GM18508 (cell line): ENCODE measurements around the gene ACTL7A.
"Not testable (repeated sequence)": the region's sequence is repeated elsewhere in the genome, so short reads cannot be mapped to it uniquely, and the experiment has no call there.

Experiments used
- ATAC-seq: cut with Tn5 transposase; IDR thresholded peaks from one replicate; pipeline ENCODE4 v1.9.1; 2021; ENCODE audit warnings: moderate number of reproducible peaks; ENCODE audit not compliant: insufficient read depth, unreplicated experiment

The ACTL7A gene

DNA sequence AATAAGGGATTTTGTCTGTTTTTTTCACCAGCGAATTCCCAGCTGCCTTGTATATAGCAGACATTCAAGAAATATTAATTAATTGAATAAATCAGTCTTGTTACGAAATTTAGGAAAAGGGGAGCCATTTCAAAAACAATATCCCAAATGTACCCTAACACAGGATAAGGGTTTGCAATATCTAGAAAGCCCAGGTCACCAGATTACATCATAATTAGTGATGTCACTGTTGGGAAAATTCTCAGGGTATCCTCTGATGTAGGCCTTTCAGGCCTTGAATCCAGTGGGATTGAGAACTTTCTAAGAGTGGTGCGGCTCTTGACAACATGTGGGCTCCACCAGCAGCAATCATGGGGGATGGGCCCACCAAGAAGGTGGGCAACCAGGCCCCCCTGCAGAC lies at the start of gene ACTL7A:
Gene ACTL7A, plus strand, starts transcription at position 270 of the 400 bp plus-strand sequence. Its CDS starts 57 bp downstream, at position 327.
- no peak for ATAC-seq

GRCh38 chr9:108812396-108813025 lies 49.6 kb upstream of the ACTL7A start:
- ATAC-seq = no peak

DNA sequence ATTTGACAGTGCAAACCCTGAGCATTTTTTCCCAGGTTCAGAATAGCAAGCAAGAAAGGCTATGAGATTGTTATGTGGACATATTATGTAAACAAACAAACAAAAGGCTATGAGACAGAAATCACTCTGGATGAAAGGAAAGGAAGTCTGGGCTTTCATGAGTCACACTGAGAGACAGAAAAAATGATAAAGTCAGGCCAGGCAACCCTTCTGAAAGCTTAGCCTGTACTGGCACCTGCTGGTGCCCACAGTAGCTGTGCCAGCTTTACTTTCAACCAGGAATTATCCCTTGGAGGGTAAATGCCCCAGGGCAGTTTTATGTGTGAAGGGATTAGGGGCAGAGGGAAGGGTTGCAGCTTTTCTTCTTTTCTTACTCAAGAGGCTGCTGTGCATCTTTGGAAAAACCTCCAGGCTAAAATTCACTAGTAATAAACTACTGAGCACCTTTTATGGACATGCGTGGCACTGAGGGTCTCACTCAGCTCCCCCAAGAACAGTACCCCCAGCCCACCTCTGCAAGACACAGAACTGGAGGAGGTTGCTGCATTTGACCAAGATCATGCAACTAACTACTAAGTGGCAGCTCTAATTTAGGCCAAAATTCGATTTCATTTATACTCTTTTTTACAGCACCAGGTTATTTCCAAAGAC lies 48.0 kb upstream of the ACTL7A start:
- no peak for ATAC-seq

- ATAC-seq = no peak
Measured at GRCh38 chr9:108815156-108815555, 46.9 kb upstream of the ACTL7A start.

GRCh38 chr9:108816037-108816436 lies 46.0 kb upstream of the ACTL7A start:
- no peak for ATAC-seq

GRCh38 chr9:108823829-108824228 lies 38.2 kb upstream of the ACTL7A start:
- no peak for ATAC-seq

- ATAC-seq = no peak
Measured at GRCh38 chr9:108830272-108830671, 31.8 kb upstream of the ACTL7A start.

DNA sequence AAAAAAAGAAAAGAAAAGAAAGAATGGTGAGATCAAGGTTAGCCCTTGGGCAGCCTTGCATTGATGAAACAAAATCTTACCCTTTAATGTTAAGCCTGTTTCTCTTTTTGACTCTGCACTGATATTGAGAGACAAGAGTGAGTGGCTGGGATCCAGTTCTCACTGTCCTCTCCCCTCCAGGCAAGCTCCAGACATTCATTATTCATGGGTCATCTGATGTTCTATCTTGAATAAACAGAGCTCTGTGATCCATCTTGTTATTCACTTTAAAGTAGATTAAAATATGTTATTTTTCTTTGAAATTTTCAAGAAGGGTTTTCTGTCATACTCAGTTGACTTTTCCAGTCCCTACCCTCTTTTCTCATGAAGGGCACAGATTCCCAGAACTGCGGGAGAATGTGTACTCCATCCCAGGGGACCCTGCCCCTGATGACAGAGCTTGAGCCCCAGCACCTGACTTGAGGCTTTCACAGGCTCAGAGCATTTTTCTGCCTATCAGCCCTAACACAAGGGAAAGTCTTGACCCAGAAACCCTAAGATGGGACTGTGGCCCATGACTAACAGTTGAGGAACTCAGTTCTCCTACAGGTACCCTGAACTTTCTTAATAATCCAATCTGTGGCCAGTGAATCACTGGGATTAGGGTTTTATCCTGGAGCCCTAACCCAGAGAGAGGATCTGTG lies 30.4 kb upstream of the ACTL7A start:
- no peak for ATAC-seq

DNA sequence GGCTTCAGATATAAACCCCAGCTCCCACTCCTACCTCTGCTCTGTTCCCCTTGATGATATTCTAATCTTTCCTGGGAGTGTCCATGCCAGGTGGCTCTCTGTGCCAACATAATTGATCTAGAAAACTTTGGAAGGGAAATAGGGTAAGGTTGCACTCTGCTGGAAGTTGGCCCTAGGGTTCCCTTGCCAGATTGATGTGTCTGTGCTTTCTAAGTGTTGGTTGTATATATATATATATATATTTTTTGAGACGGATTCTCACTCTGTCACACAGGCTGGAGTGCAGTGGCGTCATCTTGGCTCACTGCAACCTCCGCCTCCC lies 29.9 kb upstream of the ACTL7A start:
- ATAC-seq = no peak

DNA sequence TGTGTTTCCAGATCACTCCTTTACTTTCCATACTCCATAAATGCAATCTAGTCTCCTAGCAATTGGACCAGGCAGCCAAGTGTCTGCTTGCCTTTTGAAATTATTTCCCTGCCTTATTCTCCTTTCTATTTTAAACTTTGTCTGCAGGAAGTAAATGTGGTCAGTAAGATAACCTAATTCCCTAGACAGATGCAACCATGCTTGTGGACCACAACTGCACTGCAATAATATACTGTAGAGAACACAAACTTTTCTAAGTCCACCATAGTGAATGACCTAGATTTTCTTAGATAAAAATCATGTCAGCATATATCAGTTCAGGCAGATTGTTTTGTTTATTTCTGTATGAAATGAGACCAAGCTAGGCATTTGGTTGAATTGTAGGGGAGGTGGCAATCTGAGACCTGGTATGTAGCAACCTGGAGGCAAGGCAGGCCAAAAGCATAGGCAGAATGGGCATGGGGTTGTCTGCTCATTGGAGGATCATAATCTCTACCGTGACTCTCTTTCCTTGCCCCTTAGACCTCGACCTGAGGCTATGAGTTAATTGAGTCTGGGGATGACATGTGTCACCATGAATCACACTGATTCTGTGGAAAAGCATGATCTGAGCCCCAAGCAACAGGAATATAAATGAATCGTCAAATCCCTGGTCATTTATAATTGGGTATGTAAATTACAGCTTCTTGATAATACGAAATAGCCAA lies 27.0 kb upstream of the ACTL7A start:
- ATAC-seq = no peak

GRCh38 chr9:108835831-108836230 lies 26.2 kb upstream of the ACTL7A start:
- ATAC-seq = no peak

GRCh38 chr9:108836319-108836718 lies 25.7 kb upstream of the ACTL7A start:
- ATAC-seq = no peak

DNA sequence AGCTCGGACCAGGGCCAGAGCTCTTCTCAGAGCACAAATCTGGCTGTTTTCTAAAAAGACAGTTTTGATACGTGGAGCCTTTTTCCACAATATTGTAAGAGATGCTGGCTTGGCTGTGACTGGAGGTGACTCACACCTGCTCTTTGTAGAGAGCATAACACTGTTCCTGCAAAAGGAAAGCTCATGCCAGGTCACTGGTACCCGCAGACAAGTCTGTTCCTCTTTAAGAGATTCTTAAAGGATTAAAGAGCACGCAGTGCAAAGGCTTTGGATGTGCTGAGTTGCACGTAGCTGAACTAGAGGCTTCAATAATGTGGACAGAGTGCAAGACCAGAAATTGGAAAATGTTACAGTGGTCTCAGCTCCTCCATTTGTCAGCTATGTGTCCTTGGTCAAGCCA lies 25.3 kb upstream of the ACTL7A start:
- ATAC-seq = no peak

DNA sequence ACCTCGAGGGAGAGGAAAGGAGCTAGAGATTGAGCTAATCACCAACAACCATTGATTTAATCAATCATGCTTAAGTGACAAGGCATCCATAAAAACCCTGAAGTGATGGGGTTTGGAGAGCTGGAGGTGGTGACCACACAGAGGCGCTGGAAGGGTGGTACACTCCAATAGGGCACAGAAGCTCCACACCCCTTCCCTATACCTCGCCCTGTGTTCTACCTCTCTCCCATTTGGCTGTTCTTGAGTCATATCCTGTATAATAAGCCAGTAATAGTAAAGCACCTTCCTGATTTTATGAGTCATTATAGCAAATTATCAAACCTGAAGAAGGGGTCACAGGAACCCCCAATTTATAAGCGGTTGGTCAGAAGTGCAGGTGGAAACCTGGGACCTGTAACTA lies 24.5 kb upstream of the ACTL7A start:
- no peak for ATAC-seq

DNA sequence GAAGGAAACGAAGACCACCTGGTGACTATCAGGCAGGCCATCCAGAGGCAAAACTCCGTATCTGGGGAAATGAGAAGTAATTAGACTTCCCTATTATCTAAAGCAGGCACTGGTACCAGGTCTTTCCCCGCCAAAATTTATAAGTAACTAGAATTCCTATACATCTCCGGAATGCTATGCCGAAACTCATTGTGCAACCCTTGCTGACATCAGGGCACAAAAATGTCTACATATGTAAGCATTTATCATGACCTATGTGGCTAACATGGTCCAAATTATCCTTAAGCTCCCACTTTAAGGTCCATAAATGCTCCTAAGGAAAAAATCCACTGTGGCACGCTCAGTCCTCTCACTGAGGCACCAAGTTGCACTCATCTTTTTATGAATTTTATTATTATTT lies 24.0 kb upstream of the ACTL7A start:
- ATAC-seq = no peak

GRCh38 chr9:108839561-108839960 lies 22.5 kb upstream of the ACTL7A start:
- not testable (repeated sequence) for ATAC-seq

DNA sequence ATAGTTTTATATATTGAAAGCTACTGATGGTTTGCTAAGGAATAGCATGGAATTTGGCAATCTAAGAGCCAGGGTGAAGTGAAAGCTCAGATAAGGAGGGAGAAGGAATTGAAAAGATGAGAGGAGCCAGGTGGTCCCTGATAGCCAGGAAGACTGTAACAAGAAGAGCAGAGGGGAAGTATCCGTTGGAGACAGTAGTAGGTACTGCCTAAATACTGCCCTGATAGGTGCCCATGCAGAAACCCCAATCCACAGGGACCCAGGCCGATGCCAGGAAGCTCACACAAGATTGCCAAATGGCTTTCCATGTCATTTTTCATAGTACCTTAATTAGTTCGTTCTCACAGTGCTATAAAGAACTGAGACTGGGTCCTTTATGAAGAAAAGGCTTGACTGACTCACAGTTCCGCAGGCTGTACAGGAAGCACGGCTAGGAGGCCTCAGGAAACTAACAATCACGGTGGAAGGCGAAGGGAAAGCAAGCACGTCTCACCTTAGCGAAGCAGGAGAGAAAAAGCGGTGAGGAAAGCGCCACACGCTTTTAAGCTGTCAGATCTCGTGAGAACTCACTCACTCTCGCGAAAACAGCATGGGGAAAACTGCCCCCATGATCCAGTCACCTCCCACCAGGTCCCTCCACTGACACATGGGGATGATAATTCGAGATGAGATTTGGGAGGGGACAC lies 19.3 kb upstream of the ACTL7A start:
- ATAC-seq = no peak

GRCh38 chr9:108844391-108844790 lies 17.7 kb upstream of the ACTL7A start:
- ATAC-seq = no peak

GRCh38 chr9:108844856-108845255 lies 17.2 kb upstream of the ACTL7A start:
- no peak for ATAC-seq

DNA sequence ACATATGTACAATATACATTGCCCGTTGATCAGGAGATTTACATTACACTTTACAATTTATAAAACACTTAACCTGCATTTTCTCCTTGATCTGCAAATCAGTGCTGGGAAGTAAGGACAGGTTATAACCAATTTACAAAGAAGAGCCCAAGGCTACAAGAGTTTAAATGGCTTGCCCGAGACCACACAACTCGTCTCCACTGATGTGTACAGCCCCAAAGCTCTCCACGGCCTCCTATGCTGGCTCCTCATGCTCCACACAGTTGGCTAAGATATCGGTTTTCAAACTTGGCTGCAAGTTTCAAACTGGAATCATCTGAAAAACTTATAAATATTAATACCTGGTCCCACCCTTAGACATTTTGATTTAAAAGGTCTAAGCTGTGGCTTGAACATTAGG lies 16.6 kb upstream of the ACTL7A start:
- no peak for ATAC-seq

DNA sequence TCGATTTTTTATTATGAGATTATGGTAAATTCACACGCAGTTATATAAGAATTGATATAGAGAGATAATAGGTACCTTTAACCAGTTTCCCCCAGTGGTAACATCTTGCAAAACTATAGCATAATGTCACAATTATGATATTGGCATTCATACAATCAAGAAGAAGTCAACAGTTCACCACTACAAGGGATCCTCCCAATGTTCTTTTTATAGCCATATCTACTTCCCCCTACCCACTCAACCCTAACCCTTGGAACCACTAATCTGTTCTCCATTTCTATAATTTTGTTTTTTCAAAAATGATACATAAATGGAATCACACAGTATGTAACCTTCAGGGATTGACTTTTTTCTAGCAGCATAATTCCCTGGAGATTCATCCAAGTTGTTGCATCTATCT lies 16.1 kb upstream of the ACTL7A start:
- no peak for ATAC-seq
